ENCODE data around the gene MYL12A.

MYL12A gene

DNA sequence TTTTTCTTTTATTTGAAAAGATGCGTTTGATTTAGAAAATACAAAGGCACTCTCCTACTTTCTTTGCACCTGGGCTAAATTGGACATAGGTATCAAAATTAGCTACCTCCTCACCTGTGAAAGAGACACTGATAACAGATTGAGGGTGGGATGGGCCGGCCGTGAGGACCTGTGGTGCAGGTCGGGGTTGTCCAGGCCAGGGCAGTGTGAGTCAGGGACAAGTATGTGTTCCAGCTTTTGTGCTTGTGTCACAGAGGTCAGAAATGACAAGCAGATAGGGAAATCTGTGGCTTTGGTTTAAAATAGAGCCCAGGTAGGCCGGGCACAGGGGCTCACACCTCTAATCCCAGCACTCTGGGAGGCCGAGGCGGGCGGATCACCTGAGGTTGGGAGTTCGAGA lies 36.9 kb downstream of the MYL12A start:
- no peak for DNase-seq

DNA sequence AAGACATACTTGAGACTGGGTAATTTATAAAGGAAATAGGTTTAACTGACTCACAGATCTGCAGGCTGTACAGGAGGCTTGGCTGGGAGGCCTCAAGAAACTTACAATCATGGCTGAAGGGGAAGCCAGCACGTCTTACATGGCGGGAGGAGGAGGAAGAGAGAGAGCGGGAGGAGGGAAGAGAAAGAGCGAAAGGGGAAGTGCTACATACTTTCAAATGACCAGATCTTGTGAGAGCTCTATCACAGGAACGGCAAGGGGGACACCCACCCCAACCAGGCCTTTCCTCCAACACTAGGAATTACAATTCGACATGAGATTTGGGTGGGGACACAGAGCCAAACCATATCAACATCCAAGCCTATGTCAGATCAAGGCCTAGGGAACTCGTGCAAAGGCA lies 38.6 kb downstream of the MYL12A start:
- no peak for DNase-seq

DNA sequence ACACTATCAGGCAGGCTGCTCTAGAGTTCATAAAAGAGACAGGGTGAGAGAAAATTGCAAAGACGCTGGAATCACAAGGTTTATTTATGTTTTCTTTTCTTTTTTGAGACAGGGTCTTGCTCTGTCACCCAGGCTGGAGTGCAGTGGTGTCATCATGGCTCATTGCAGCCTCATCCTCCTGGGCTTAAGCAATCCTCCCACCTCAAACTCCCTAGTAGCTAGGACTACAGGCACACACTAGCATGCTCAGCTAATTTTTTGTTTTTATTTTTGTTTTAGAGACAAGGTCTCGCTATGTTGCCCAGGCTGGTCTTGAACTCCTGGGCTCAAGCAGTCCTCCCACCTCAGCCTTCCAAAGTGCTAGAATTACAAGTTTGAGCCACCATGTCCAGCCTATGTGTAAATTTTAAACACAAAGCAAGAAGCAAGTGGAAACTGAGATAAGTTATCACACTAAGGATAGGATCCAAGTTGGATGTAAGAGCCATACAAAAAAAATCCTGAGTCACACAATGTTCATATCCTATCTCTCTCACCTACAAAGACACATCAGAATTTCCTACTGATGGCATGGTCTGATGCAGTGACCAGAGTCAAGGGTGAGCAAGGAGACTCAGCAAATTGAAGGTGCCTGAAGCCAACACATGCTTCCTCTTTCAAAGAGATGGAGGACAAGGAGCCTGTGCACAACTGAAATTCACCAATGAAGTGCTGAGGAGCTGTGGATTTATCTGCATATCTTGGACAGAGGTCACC lies 45.8 kb downstream of the MYL12A start:
- DNase-seq: no peak

DNA sequence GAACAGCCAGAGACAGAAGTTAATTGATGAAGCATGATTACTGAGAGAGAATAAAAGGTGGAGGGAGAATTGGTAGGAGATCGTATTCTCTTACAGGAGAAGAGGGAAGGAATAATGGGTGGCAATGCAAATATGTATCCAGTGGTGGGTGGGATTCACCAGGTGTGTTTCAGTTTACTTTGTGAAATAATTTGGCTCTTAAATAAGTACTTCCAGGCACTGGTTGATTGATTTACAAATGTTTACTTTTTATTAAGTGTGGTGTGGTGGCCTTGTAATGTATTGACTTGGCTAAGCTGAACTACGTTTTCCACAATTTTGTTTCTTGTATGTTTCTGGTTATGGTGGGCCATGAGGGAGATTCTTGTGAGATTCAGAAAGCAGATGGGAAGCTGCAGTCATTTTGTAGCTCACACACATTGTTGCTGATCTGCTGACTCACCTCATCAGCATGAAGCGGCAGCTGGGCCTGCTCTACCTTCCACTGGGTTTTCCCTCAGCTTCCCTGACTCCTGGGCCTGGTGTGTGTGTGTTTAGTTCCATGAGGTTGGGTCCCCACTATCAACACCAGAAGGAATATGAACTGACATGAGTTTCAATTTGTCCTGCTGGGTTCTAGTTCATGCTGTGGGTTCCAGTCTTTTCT lies 47.0 kb downstream of the MYL12A start:
- DNase-seq: peak; percentile 10

DNA sequence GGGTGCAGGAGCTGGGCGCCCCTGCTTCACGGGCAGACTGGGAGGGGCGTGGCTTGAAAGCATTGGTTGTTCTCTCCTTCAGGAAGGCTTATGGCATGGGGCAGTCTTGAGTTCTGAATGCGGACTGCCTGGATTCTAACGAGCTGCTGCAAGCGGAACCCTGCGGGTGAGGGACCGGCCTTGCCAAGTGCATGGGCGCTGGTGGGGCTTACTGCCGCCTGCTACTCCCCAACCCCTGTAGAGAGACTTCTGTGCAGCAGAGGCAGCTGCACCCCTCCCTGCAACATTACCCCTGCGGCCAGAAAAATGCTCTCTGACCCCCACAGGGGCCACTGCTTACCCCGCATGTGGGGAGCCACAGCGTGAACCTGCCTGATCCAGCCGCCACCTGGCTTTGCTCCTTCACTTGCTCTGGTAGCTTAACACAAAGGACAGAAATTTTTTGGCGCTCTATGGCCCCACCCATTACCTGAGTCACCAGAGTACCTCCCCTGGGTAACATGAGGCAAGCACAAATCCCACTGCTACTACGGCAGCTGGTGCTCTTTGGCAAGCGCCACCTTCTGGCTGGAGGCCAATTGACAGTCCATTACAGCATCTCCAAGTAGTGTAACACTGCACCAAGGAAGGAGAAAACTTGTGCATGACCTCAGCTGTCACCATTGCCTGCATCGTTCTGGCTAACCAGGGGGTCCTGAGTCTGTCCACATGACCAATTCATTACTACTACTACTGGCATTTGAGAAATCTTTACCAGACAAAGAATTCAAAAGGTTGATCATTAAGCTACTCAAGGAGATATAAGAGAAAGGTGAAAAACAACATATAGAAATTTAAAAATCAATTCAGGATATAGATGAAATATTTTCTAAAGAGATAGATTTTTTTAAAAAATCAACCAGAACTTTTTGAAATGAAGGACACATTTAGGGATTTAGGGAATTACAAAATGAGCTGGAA lies 49.7 kb downstream of the MYL12A start:
- no peak for DNase-seq

DNA sequence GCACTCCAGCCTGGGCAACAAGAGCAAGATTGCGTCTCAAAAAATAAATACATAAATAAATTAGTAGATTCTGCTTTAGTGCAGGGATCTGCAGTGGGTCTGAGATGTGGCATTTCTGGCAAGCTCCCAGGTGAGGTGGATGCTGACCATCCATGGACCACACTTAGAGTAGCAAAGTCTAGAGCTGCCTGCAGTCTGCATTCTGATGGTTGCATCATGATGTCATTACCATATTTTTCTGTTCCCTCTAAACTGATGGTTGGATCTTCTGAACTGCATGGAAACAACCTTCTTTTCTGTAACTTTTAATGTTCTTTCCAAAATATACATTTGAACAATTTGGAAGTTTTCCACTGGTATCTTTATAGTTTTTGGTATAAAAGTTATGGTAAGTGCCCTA lies 57.2 kb downstream of the MYL12A start:
- DNase-seq: no peak

DNA sequence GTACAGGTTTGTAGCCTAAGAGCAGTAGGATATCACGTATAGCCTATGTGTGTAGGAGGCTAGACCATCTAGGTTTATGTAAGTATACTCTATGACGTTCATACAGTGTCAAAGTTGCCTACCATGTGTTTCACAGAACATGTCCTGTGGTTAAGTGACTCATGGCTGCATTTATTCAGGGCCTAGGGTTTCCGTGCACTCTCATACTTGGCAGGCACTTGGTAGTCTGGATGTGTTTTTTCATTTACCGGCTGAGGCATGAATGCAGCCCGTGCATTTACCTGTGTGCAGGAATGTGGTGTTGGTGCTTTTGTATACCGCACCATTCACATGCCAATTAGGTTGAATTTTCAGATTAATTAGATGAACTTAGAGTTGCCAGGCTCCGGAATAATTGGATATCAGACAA lies 57.8 kb downstream of the MYL12A start:
- no peak for DNase-seq
